Calu3 (cell line): ENCODE results near the gene SAYSD1. TPM values are rescaled to one million over a fixed set of nuclear protein-coding genes. Genes with fewer than 3 reads are reported as not detected.

Source experiments
- BruUV-seq: library from RNA; stranded (reverse); fragments of 400-500 nt; replicated peaks from 2 replicates; lab custom pipeline; 2021; lab: Mats Ljungman, UMichigan
- CTCF ChIA-PET: fragments of 300-600 bp; sonication (Branson Sonifier 250); formaldehyde crosslinking; loops from one replicate; lab custom pipeline; 2022; ENCODE audit warnings: antibody characterized with exemption; lab: Charles Lee
- DNase-seq: peaks from one replicate; pipeline ENCODE4 v3.0.0; 2022
- H3K27ac Mint-ChIP-seq: one replicate; pipeline ENCODE4 v1.8.0; 2022; ENCODE audit warnings: mixed read lengths; ENCODE audit not compliant: unreplicated experiment
- H3K27me3 Mint-ChIP-seq: one replicate; pipeline ENCODE4 v1.8.0; 2022; ENCODE audit warnings: mixed read lengths; ENCODE audit not compliant: unreplicated experiment
- H3K36me3 Mint-ChIP-seq: one replicate; pipeline ENCODE4 v1.8.0; 2022; ENCODE audit warnings: mild to moderate bottlenecking, moderate library complexity, mixed read lengths; ENCODE audit not compliant: insufficient read depth, unreplicated experiment
- H3K4me1 Mint-ChIP-seq: one replicate; pipeline ENCODE4 v1.8.0; 2022; ENCODE audit warnings: mild to moderate bottlenecking, low read depth, mixed read lengths; ENCODE audit not compliant: unreplicated experiment
- H3K4me3 Mint-ChIP-seq: one replicate; pipeline ENCODE4 v1.8.0; 2022; ENCODE audit warnings: mild to moderate bottlenecking, low read depth, moderate library complexity, mixed read lengths; ENCODE audit not compliant: unreplicated experiment
- H3K9me3 Mint-ChIP-seq: one replicate; pipeline ENCODE4 v1.8.0; 2022; ENCODE audit warnings: low read depth, mixed read lengths; ENCODE audit not compliant: unreplicated experiment
- CTCF ChIP-seq: fragments of 200-600 bp; IDR thresholded peaks from one replicate; pipeline ENCODE4 v1.8.0; 2022; ENCODE audit warnings: antibody characterized with exemption; ENCODE audit not compliant: unreplicated experiment
- intact Hi-C: fragments of 100-400 bp; cut with micrococcal nuclease; formaldehyde crosslinking; loops from one replicate; pipeline ENCODE4 v1.10.0; 2022; ENCODE audit not compliant: unreplicated experiment
- total RNA-seq: library from RNA; stranded (reverse); gene quantifications from 2 replicates; pipeline ENCODE4 v1.2.3, GENCODE V29; 2022

The SAYSD1 gene
- total RNA-seq, 1 experiment from 2014 or later = 23.2 TPM

DNA sequence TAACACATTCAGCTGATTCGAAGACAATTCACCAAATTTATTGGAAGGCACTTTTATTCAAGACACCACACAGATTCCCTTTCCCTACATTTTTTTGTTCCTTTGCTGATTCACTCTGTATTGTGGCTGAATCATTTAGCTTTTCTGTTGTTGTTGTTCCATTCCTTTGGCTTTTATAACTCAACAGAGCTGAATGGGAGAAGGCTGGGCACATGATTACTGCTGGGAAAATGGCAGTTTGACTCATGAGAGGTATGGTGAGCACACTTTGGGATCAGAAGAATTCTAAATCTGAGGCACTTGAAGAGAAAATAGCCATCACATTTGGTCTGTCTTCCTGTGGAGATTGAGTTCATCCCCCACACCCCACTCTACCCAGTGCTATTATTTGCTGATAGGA, 15.7 kb upstream of the SAYSD1 start:
- intact Hi-C loops = no loop called here
- BruUV-seq = no TSS peak
- no peak for DNase-seq
- Mint-ChIP-seq H3K4me3 (no peak overlapping the region), H3K27ac (no peak overlapping the region), H3K9me3 (no peaks in the 10 kb centered on the region), H3K4me1 (no peaks in the 10 kb centered on the region), H3K36me3 (no peaks in the 10 kb centered on the region), H3K27me3 (peaks cover 7% of the 10 kb centered on the region)
- TF ChIP-seq CTCF = no peak
- CTCF ChIA-PET = no interaction called here

- no peak overlapping the region for H3K4me3 Mint-ChIP-seq
- H3K4me1 Mint-ChIP-seq = no peaks in the 10 kb centered on the region
- DNase-seq = no peak
- H3K9me3 Mint-ChIP-seq = no peaks in the 10 kb centered on the region
- BruUV-seq = no TSS peak
- intact Hi-C loops = no loop called here
- H3K27me3 Mint-ChIP-seq = peaks cover 25% of the 10 kb centered on the region
- no peak for TF ChIP-seq CTCF
- no peak overlapping the region for H3K27ac Mint-ChIP-seq
- CTCF ChIA-PET = no interaction called here
- H3K36me3 Mint-ChIP-seq = no peaks in the 10 kb centered on the region
Observed at GRCh38 chr6:39128832-39129231, 13.8 kb upstream of the SAYSD1 start.

DNA sequence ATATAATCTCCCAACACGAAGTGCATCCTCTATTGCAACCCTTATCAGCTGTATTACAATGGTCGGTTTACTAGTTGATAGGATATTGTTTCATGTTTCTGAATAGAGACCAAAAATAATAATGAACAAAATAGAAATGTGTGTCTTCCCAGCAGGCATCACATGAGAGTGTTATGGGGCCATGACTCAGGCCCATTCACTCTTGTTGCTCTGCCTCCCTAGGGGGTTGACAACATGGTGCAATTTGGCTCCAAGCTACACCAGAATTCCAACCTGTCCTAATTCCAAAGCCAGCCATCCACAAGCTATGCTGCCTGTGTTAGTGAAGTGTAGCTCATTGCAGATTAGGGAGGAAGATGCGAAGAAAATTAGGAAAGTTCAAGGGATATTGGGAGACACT, 13.1 kb upstream of the SAYSD1 start:
- intact Hi-C loops = no loop called here
- CTCF ChIA-PET = no interaction called here
- no peaks in the 10 kb centered on the region for H3K4me1 Mint-ChIP-seq
- H3K27ac Mint-ChIP-seq = no peak overlapping the region
- BruUV-seq = no TSS peak
- no peak for TF ChIP-seq CTCF
- DNase-seq = no peak
- H3K36me3 Mint-ChIP-seq = no peaks in the 10 kb centered on the region
- H3K27me3 Mint-ChIP-seq = peaks cover 33% of the 10 kb centered on the region
- H3K4me3 Mint-ChIP-seq = no peak overlapping the region
- H3K9me3 Mint-ChIP-seq = no peaks in the 10 kb centered on the region

DNA sequence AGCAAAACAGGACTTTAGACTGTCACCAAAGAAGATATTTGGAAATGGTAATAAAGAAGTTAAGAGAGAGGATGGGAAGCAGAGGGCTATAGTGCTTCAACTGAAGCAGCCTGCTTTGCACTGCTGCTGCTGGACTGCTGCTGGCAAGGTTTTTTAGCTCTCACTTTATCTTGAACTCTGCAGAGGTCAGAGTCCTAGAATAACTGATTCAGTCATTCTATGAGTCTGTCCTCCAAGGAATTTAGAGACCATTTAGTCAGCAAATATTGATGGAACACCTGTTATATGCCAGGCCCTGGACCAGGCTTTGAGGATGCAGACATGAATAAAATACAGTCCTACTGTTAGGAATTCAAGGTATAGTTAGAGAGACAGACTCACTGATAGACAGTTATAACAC, 9.1 kb upstream of the SAYSD1 start:
- peaks cover 56% of the 10 kb centered on the region for H3K27me3 Mint-ChIP-seq
- no TSS peak for BruUV-seq

More for the DNA sequence above, 9.1 kb upstream of the SAYSD1 start:
- H3K4me1 Mint-ChIP-seq = no peaks in the 10 kb centered on the region
- H3K27ac Mint-ChIP-seq = no peak overlapping the region
- DNase-seq = no peak
- no peak for TF ChIP-seq CTCF
- intact Hi-C loops = no loop called here
- no peaks in the 10 kb centered on the region for H3K36me3 Mint-ChIP-seq
- H3K4me3 Mint-ChIP-seq = no peak overlapping the region
- no peaks in the 10 kb centered on the region for H3K9me3 Mint-ChIP-seq
- CTCF ChIA-PET = interaction anchor here (0.5 kb wide), 1 partner anchor 341 kb away, joined by 4 read pairs; no protein-coding TSS in a partner anchor
